H54 (cell line): ENCODE measurements around the gene EIF4H.
"Not testable (repeated sequence)": the region's sequence is repeated elsewhere in the genome, so short reads cannot be mapped to it uniquely, and the experiment has no call there.

ENCODE experiments used
- DNase-seq: peaks from one replicate; pipeline ENCODE4 v3.0.0; 2011; ENCODE audit warnings: low spot score, mixed read lengths; ENCODE audit not compliant: insufficient read length
- FAIRE-seq: peaks from 3 replicates; lab custom pipeline; 2011; peaks lifted over from hg19 to GRCh38; lab: Jason Lieb, UNC
- POLR2A ChIP-seq: IDR thresholded peaks from 2 replicates; pipeline ENCODE4 v1.6.1; 2011; ENCODE audit warnings: low read depth, mild to moderate bottlenecking, low read length

The EIF4H gene

GRCh38 chr7:74199551-74200355 is 25.6 kb downstream of the EIF4H start:
- FAIRE-seq (no peak), DNase-seq (no peak)
- no peak for TF ChIP-seq POLR2A

GRCh38 chr7:74202841-74203556 is 28.8 kb downstream of the EIF4H start:
- no peak for FAIRE-seq
- no peak for TF ChIP-seq POLR2A
- DNase-seq = peak; percentile 33

GRCh38 chr7:74203956-74204618 is 29.9 kb downstream of the EIF4H start:
- no peak for TF ChIP-seq POLR2A
- FAIRE-seq (no peak), DNase-seq (no peak)

GRCh38 chr7:74206052-74206451 is 31.9 kb downstream of the EIF4H start:
- not testable (repeated sequence) for FAIRE-seq, DNase-seq

- FAIRE-seq = no peak
- no peak for TF ChIP-seq POLR2A
- peak; percentile 61 for DNase-seq
These were observed 32.5 kb downstream of the EIF4H start for GRCh38 chr7:74206589-74207120.

- DNase-seq (no peak), FAIRE-seq (no peak)
- no peak for TF ChIP-seq POLR2A
These were observed 33.4 kb downstream of the EIF4H start for GRCh38 chr7:74207586-74207985.

- FAIRE-seq, DNase-seq: not testable (repeated sequence)
These were observed 34.1 kb downstream of the EIF4H start for GRCh38 chr7:74208241-74208640.

- DNase-seq (no peak), FAIRE-seq (no peak)
- TF ChIP-seq POLR2A = no peak
These were observed 38.5 kb downstream of the EIF4H start for GRCh38 chr7:74212661-74213060.

GRCh38 chr7:74214816-74215630 is 40.9 kb downstream of the EIF4H start:
- TF ChIP-seq POLR2A = no peak
- FAIRE-seq = no peak
- DNase-seq = no peak

GRCh38 chr7:74215921-74216320 is 41.8 kb downstream of the EIF4H start:
- no peak for FAIRE-seq

GRCh38 chr7:74216361-74216761 is 42.2 kb downstream of the EIF4H start:
- no peak for TF ChIP-seq POLR2A
- DNase-seq (no peak), FAIRE-seq (no peak)

More at GRCh38 chr7:74215921-74216320, 41.8 kb downstream of the EIF4H start:
- no peak for DNase-seq
- TF ChIP-seq POLR2A = no peak

- FAIRE-seq = no peak
- no peak for TF ChIP-seq POLR2A
- DNase-seq = no peak
These were observed 43.5 kb downstream of the EIF4H start for GRCh38 chr7:74217455-74218342.
